WTC11 (cell line): ENCODE results near the gene SOX6.

Source experiments
- CTCF ChIP-seq: fragments of 200-600 bp; IDR thresholded peaks from 2 replicates; pipeline ENCODE4 v1.8.0; 2022; ENCODE audit warnings: antibody characterized with exemption
- ELF4 ChIP-seq: sonication (generic); formaldehyde crosslinking; IDR thresholded peaks from 2 replicates; pipeline ENCODE4 v1.8.1; 2022; ENCODE audit warnings: low read depth, mild to moderate bottlenecking, moderate library complexity, missing genetic modification reagents
- JUN ChIP-seq: sonication (generic); formaldehyde crosslinking; IDR thresholded peaks from 2 replicates; pipeline ENCODE4 v1.8.0; 2023; ENCODE audit warnings: mild to moderate bottlenecking, missing genetic modification reagents
- NR1H2 ChIP-seq: sonication (generic); formaldehyde crosslinking; IDR thresholded peaks from 2 replicates; pipeline ENCODE4 v1.9.0; 2021; ENCODE audit warnings: mild to moderate bottlenecking, moderate library complexity, missing genetic modification reagents
- SMAD3 ChIP-seq: sonication (generic); formaldehyde crosslinking; IDR thresholded peaks from 2 replicates; pipeline ENCODE4 v1.8.0; 2022; ENCODE audit warnings: missing genetic modification reagents, mild to moderate bottlenecking, borderline replicate concordance
- TP53 ChIP-seq: sonication (generic); formaldehyde crosslinking; IDR thresholded peaks from 2 replicates; pipeline ENCODE4 v1.8.1; 2023; ENCODE audit warnings: mild to moderate bottlenecking, missing genetic modification reagents
- ZNF512 ChIP-seq: sonication (generic); formaldehyde crosslinking; IDR thresholded peaks from 2 replicates; pipeline ENCODE4 v1.8.1; 2022; ENCODE audit warnings: missing genetic modification reagents, borderline replicate concordance
- ZSCAN18 ChIP-seq: fragments of 250-450 bp; sonication (Bioruptor Pico); IDR thresholded peaks from 2 replicates; pipeline ENCODE4 v2.1.2; 2022; ENCODE audit warnings: mild to moderate bottlenecking, moderate library complexity

GRCh38 chr11:15938121-15938611 lies 418.2 kb downstream of the SOX6 start:
- TF ChIP-seq ELF4 (CRISPR knock-in tag) (no peak), SMAD3 (CRISPR knock-in tag) (no peak), CTCF (no peak), NR1H2 (CRISPR knock-in tag) (no peak), ZSCAN18 (CRISPR knock-in tag) (no peak), ZNF512 (CRISPR knock-in tag) (no peak), JUN (CRISPR knock-in tag) (no peak), TP53 (CRISPR knock-in tag) (no peak)
